Uterus (tissue), 4 donors: ENCODE data around the gene KBTBD12. TPM values are rescaled to one million over a fixed set of nuclear protein-coding genes. Genes with fewer than 3 reads are reported as not detected.

Experiments
- DNase-seq, 2 donors: peaks; one replicate each; pipeline ENCODE4 v3.0.0-alpha.2; 2019 to 2020
- H3K27ac ChIP-seq, 2 donors: fragments of 200-600 bp; sonication (generic); 1 replicate in 1 of 2; 2 replicates in 1 of 2; pipeline ENCODE4 v1.5.1; 2016 to 2018
- H3K27me3 ChIP-seq, 2 donors: fragments of 200-600 bp; sonication (generic); one replicate each; pipeline ENCODE4 v1.5.1; 2018 to 2019; ENCODE audit warnings: control low read depth in 1 of 2
- H3K36me3 ChIP-seq, 2 donors: fragments of 200-600 bp; sonication (generic); one replicate each; pipeline ENCODE4 v1.5.1; 2019; ENCODE audit warnings: control low read depth in 1 of 2
- H3K4me1 ChIP-seq, 2 donors: fragments of 200-600 bp; sonication (generic); one replicate each; pipeline ENCODE4 v1.5.1; 2018 to 2019; ENCODE audit warnings: control low read depth in 1 of 2
- H3K4me3 ChIP-seq, 2 donors: fragments of 200-600 bp; sonication (generic); 1 replicate in 1 of 2; 2 replicates in 1 of 2; pipeline ENCODE4 v1.5.1; 2018 to 2019; ENCODE audit warnings: mild to moderate bottlenecking in 1 of 2
- H3K9me3 ChIP-seq, 2 donors: fragments of 200-600 bp; sonication (generic); one replicate each; pipeline ENCODE4 v1.5.1; 2019; ENCODE audit warnings: control low read depth in 1 of 2
- POLR2A ChIP-seq, 2 donors: fragments of 450-650 bp; IDR thresholded peaks; one replicate each; pipeline ENCODE4 v1.6.1; 2016; ENCODE audit warnings: antibody characterized with exemption in 2 of 2, mild to moderate bottlenecking in 1 of 2, moderate library complexity in 1 of 2
- intact Hi-C: fragments of 100-400 bp; cut with DNase I; formaldehyde crosslinking; loops from one replicate; pipeline ENCODE4 v1.15.1; 2023; ENCODE audit warnings: low total_unique reads
- total RNA-seq, 4 donors: library from RNA; depleted of rRNA in 3 of 4; stranded (reverse); fragments of >200 nt in 3 of 4; gene quantifications; one replicate each; pipeline versions ENCODE4 v1.1.0 to v1.2.4, GENCODE V29; 2014 to 2023
- TF ChIP-seq, protein P1 (sequence below), 4 experiments: fragments of 200-600 bp in 2 of 4; fragments of 450-650 bp in 2 of 4; sonication (generic) in 2 of 4; IDR thresholded peaks; one replicate each; pipeline ENCODE4 v1.5.1; 2016 to 2019; ENCODE audit warnings: antibody characterized with exemption in 4 of 4, mild to moderate bottlenecking in 2 of 4, moderate library complexity in 1 of 4
- donor health status: DM: yes; HTN: yes; CAD: no.

The KBTBD12 gene
- total RNA-seq, 4 donors from 2014 or later: 0.59 to 2.8 (median 2.1) TPM; not detected in 1

DNA sequence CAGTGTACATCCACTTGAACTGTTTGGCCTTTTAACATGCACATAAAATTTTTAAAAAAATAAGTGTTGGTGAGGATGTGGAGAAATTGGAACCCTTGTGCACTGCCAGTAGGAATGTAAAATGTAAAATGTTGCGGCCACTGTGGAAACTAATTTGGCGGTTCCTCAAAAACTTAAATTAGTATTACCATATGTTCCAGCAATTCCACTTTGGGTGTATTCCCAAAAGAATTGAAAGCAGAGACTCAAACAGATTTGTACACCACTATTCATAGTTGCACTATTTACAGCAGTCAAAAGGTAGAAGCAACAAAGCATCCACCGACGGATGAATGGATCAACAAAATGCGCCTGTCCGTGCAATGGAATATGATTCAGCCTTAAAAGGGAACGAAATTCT, 82.0 kb downstream of the KBTBD12 start:
- no peaks in the 10 kb centered on the region for H3K27me3 ChIP-seq
- H3K36me3 ChIP-seq: no peaks in the 10 kb centered on the region
- H3K27ac ChIP-seq: no peak overlapping the region
- TF ChIP-seq, protein P1, sequence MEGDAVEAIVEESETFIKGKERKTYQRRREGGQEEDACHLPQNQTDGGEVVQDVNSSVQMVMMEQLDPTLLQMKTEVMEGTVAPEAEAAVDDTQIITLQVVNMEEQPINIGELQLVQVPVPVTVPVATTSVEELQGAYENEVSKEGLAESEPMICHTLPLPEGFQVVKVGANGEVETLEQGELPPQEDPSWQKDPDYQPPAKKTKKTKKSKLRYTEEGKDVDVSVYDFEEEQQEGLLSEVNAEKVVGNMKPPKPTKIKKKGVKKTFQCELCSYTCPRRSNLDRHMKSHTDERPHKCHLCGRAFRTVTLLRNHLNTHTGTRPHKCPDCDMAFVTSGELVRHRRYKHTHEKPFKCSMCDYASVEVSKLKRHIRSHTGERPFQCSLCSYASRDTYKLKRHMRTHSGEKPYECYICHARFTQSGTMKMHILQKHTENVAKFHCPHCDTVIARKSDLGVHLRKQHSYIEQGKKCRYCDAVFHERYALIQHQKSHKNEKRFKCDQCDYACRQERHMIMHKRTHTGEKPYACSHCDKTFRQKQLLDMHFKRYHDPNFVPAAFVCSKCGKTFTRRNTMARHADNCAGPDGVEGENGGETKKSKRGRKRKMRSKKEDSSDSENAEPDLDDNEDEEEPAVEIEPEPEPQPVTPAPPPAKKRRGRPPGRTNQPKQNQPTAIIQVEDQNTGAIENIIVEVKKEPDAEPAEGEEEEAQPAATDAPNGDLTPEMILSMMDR (IDR thresholded peaks at IDR 0.05): no peak
- TF ChIP-seq POLR2A (IDR thresholded peaks at IDR 0.05): no peak
- intact Hi-C loops: no loop called here
- H3K9me3 ChIP-seq: no peaks in the 10 kb centered on the region
- H3K4me1 ChIP-seq: no peaks in the 10 kb centered on the region
- no peak for DNase-seq
- no peak overlapping the region for H3K4me3 ChIP-seq

DNA sequence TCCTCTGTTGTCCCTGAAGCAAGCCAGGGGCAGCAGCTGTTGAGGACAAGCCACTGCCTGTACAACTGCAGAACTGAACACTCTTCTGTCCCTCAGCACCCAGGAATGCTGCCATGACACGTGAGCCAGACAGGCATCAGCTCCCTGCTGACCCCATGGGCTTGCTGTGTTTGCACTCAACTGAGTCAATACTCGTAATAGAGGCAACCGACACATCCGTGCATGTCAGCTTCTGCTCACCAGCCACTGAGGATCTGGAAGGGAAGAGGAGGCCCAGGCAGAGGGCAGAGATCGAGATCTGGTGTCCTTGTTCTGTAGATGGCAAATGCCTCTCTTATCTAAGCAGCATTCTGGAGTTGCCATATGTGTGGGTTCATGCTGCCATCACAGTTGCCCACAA, 82.9 kb downstream of the KBTBD12 start:
- no peaks in the 10 kb centered on the region for H3K36me3 ChIP-seq
- H3K27me3 ChIP-seq: no peaks in the 10 kb centered on the region
- TF ChIP-seq, protein P1 (IDR thresholded peaks at IDR 0.05): no peak
- TF ChIP-seq POLR2A (IDR thresholded peaks at IDR 0.05): no peak
- no peak overlapping the region for H3K4me3 ChIP-seq
- H3K4me1 ChIP-seq: no peaks in the 10 kb centered on the region
- H3K27ac ChIP-seq: no peak overlapping the region
- no peak for DNase-seq
- intact Hi-C loops: no loop called here
- H3K9me3 ChIP-seq: no peaks in the 10 kb centered on the region

DNA sequence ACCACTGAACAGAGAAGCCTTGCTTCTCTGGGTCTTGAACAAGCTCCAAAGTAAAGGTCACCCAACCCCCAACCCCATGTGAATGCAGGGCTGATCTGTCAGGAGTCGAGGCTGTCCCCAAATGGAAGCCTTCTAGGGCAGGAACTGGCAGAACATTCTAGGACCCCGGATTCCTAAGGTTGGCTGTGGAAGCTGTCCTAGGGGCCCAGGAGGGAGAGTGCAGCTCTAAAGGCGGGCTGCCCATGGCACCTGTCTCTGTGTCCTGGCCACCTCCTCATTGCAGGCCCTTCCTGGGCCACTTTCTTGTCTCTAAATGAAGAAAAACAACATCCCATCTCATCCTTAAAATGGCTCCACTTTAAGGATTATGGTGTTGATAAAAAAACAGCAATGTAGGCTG, 83.6 kb downstream of the KBTBD12 start:
- DNase-seq: no peak
- Histone ChIP-seq H3K27me3 (no peaks in the 10 kb centered on the region), H3K4me1 (no peaks in the 10 kb centered on the region), H3K9me3 (no peaks in the 10 kb centered on the region), H3K36me3 (no peaks in the 10 kb centered on the region), H3K4me3 (no peak overlapping the region), H3K27ac (no peak overlapping the region)
- intact Hi-C loops: no loop called here
- no peak for TF ChIP-seq POLR2A (IDR thresholded peaks at IDR 0.05)
- TF ChIP-seq, protein P1 (IDR thresholded peaks at IDR 0.05): no peak

DNA sequence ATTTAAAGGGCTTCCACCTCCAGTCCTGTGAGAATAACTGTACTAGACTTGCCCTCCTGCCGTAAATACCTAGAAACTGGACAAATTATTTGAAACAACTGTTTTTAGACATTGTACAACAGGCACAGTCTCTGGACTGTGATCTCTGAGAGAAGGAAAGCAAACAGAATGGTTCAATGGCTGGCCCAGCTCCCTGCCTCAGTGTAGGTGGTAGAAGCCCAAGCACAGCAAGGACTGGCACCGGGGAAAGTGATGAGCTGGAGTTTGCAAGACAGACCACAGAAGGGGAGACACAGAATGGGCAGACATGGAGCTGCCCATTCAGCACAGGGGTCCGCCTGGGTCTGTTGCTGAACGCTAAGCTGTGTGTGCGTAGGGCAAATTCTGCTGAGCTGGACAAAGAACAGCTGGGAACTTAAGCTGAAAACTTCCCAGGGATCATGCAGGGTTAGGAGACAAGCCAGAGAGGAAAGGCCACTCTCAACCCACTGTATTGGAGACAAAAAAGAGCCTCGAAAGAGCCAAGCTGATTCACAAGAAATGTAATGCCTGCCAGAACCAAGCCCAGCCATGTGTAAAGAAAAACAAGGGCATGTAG, 84.6 kb downstream of the KBTBD12 start:
- Histone ChIP-seq H3K27ac (no peak overlapping the region), H3K4me1 (no peaks in the 10 kb centered on the region), H3K4me3 (no peak overlapping the region), H3K36me3 (no peaks in the 10 kb centered on the region), H3K9me3 (no peaks in the 10 kb centered on the region), H3K27me3 (no peaks in the 10 kb centered on the region)
- intact Hi-C loops: no loop called here
- TF ChIP-seq, protein P1 (IDR thresholded peaks at IDR 0.05): no peak
- no peak for TF ChIP-seq POLR2A (IDR thresholded peaks at IDR 0.05)
- DNase-seq: no peak

DNA sequence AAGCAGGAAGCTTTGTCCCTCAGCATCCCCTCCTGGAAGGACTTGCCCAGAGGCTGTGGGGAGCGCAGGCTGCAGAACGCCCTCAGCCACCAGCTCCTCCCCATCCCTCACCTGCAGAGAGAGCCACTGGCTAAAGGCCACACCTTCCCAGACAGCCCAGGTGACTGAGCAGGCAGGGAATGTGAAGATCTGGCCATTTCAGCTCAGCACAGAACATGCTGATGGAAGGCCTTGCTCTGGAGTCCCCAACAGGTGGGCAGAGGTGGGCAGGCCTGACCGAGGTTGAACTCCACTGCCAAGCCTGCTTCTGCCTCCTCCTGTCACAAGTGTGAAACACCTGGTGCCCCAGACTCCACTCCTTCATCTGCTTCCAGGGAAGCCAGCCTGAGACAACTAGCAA, 86.5 kb downstream of the KBTBD12 start:
- Histone ChIP-seq H3K27ac (no peak overlapping the region), H3K27me3 (no peaks in the 10 kb centered on the region), H3K36me3 (no peaks in the 10 kb centered on the region), H3K4me3 (no peak overlapping the region), H3K4me1 (no peaks in the 10 kb centered on the region), H3K9me3 (no peaks in the 10 kb centered on the region)
- intact Hi-C loops: no loop called here
- DNase-seq: no peak
- no peak for TF ChIP-seq POLR2A (IDR thresholded peaks at IDR 0.05)
- TF ChIP-seq, protein P1 (IDR thresholded peaks at IDR 0.05): no peak
